Glutamatergic neuron (in vitro differentiated cells): ENCODE measurements around the gene LMTK3. TPM values are rescaled to one million over a fixed set of nuclear protein-coding genes. Genes with fewer than 3 reads are reported as not detected.
"Not testable (repeated sequence)": the region's sequence is repeated elsewhere in the genome, so short reads cannot be mapped to it uniquely, and the experiment has no call there.

Experiments used
- DNase-seq: peaks from one replicate; pipeline ENCODE4 v3.0.0; 2022
- H3K27ac Mint-ChIP-seq: one replicate; pipeline ENCODE4 v1.8.0; 2020; ENCODE audit warnings: mild to moderate bottlenecking, mixed read lengths, inconsistent platforms; ENCODE audit not compliant: unreplicated experiment
- H3K27me3 Mint-ChIP-seq: one replicate; pipeline ENCODE4 v1.8.0; 2020; ENCODE audit warnings: mild to moderate bottlenecking, moderate library complexity, mixed read lengths, inconsistent platforms; ENCODE audit not compliant: unreplicated experiment
- H3K36me3 Mint-ChIP-seq: one replicate; pipeline ENCODE4 v1.8.0; 2020; ENCODE audit warnings: mild to moderate bottlenecking, mixed read lengths, inconsistent platforms; ENCODE audit not compliant: unreplicated experiment
- H3K4me1 Mint-ChIP-seq: one replicate; pipeline ENCODE4 v1.8.0; 2020; ENCODE audit warnings: mild to moderate bottlenecking, low read depth, mixed read lengths, inconsistent platforms; ENCODE audit not compliant: unreplicated experiment
- H3K4me3 Mint-ChIP-seq: one replicate; pipeline ENCODE4 v1.8.0; 2020; ENCODE audit warnings: mild to moderate bottlenecking, mixed read lengths, inconsistent platforms; ENCODE audit not compliant: unreplicated experiment
- H3K9me3 Mint-ChIP-seq: one replicate; pipeline ENCODE4 v1.8.0; 2020; ENCODE audit warnings: mild to moderate bottlenecking, moderate library complexity, mixed read lengths, inconsistent platforms; ENCODE audit not compliant: unreplicated experiment
- total RNA-seq: library from RNA; stranded (reverse); fragmentation: NEBNext Ultra II Directional; extraction: Animal tissue kit (Norgen Biotek cat#: 25700); gene quantifications from one replicate; pipeline ENCODE4 v1.2.1, GENCODE V29; 2021; ENCODE audit not compliant: unreplicated experiment
- TF ChIP-seq, protein P1 (sequence below): fragments of 200-600 bp; sonication (generic); IDR thresholded peaks from one replicate; pipeline ENCODE4 v1.5.0; 2021; ENCODE audit not compliant: partially characterized antibody, unreplicated experiment

LMTK3 gene
- total RNA-seq, 1 donor from 2014 or later = 36.3 TPM

DNA sequence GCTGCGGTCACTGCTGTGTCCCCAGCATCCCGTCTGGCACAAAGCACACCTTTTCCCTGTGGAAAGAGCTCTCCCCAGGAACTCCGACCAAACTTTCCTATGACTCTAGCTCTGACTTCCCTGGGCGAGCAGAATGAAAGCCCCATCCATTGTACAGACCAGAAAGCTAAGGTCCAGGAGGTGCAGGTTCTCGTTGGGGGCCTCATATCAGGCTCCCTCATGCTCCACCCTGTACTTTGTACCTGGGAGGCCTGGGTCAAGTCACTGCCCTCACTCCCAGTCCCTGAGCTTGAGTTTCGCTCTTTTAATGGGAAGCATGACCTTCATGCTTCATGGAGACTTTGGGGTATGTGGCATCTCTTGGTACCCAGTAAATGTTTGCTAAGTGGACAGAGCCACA is 24.1 kb downstream of the LMTK3 start:
- Mint-ChIP-seq H3K27me3 (peaks cover 25% of the 10 kb centered on the region), H3K4me1 (peaks cover 22% of the 10 kb centered on the region), H3K36me3 (peaks cover 6% of the 10 kb centered on the region), H3K27ac (no peak overlapping the region), H3K9me3 (peaks cover 17% of the 10 kb centered on the region), H3K4me3 (no peak overlapping the region)
- TF ChIP-seq, protein P1, sequence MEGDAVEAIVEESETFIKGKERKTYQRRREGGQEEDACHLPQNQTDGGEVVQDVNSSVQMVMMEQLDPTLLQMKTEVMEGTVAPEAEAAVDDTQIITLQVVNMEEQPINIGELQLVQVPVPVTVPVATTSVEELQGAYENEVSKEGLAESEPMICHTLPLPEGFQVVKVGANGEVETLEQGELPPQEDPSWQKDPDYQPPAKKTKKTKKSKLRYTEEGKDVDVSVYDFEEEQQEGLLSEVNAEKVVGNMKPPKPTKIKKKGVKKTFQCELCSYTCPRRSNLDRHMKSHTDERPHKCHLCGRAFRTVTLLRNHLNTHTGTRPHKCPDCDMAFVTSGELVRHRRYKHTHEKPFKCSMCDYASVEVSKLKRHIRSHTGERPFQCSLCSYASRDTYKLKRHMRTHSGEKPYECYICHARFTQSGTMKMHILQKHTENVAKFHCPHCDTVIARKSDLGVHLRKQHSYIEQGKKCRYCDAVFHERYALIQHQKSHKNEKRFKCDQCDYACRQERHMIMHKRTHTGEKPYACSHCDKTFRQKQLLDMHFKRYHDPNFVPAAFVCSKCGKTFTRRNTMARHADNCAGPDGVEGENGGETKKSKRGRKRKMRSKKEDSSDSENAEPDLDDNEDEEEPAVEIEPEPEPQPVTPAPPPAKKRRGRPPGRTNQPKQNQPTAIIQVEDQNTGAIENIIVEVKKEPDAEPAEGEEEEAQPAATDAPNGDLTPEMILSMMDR = no peak
- DNase-seq = no peak

DNA sequence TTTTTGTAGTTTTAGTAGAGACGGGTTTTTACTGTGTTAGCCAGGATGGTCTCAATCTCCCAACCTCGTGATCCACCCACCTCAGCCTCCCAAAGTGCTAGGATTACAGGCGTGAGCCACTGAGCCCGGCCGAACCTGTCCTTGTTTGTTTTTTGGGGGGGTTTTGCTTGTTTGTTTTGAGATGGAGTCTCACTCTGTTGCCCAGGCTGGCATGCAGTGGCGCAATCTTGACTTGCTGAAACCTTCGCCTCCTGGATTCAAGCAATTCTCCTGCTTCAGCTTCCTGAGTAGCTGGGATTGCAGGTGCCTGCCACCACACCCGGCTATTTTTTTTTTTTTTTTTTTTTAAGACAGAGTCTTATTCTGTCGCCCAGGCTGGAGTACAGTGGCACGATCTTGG is 24.9 kb downstream of the LMTK3 start:
- Mint-ChIP-seq H3K27me3 (peaks cover 21% of the 10 kb centered on the region), H3K9me3 (peaks cover 23% of the 10 kb centered on the region), H3K4me3 (peak overlapping the region; percentile 0), H3K27ac (peak overlapping the region; percentile 2), H3K4me1 (peaks cover 25% of the 10 kb centered on the region)
- not testable (repeated sequence) for H3K36me3 Mint-ChIP-seq, DNase-seq

DNA sequence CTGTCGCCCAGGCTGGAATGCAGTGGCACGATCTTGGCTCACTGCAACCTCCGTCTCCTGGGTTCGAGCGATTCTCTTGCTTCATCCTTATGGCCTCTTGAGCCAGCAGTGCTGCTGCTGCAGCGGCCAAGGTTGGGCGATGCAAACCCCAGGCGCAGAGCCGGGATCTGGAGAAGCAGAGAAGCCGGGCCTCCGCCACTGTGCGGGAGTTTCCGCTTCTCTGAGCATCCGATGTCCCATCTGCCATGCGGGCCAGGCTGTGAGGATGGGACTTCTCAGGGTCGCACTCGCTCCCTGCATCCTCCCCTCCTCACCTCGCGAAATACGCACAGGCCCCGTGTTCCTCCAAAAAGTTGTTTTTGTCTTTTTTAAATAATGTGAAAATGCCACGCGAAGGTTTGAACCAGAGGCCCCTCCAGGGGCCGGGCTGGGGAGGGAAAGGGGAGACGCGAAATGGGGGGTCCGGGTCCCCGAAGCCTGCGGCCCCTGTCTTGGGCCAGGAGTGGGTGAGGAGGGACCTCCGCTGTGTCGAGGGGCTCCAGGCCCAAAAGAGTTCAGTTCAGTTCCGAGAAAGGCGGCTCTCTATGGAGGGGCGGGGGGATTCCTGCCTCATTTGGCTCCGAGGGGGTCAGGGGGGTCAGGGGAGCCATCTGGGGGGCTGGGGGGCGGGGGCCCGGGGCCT is 26.6 kb downstream of the LMTK3 start:
- H3K27me3 Mint-ChIP-seq = peaks cover 24% of the 10 kb centered on the region
- H3K4me1 Mint-ChIP-seq = peaks cover 23% of the 10 kb centered on the region
- peak overlapping the region; percentile 62 for H3K27ac Mint-ChIP-seq
- TF ChIP-seq, protein P1 = no peak
- H3K36me3 Mint-ChIP-seq = peaks cover 6% of the 10 kb centered on the region
- no peak overlapping the region for H3K4me3 Mint-ChIP-seq
- peak; percentile 68 for DNase-seq
- peaks cover 30% of the 10 kb centered on the region for H3K9me3 Mint-ChIP-seq

DNA sequence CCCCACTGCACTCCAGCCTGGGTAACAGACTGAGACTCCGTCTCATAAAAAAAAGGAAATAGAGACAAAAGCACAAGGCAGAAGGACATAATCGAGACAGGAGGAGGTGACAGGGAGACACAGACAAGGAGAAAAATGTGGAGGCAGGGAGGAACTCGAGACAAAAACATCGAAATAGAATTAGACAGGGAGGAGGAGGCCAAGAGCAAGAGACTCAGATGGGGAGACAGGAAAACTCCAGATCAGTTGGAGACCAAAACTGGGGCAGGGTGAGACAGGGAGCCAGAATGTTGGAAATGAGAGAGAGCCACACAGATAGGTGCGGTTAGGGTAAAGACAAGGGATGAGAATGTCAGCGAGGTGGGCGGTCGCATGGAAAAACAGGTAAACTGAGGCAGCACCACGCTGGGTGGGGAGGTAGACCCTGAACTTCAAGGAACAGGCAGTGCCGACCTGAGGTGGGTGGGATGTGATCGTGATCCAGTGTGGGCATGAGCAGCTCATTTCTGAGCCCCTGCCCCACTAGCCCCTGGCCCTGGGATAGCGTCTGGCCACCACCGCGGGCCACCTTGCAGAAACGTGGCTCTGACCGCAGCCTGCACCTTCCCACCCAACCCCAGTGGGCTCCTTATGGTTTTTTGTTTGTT is 27.3 kb downstream of the LMTK3 start:
- Mint-ChIP-seq H3K27ac (peak overlapping the region; percentile 81), H3K36me3 (peaks cover 9% of the 10 kb centered on the region)
- TF ChIP-seq, protein P1 = no peak

DNA sequence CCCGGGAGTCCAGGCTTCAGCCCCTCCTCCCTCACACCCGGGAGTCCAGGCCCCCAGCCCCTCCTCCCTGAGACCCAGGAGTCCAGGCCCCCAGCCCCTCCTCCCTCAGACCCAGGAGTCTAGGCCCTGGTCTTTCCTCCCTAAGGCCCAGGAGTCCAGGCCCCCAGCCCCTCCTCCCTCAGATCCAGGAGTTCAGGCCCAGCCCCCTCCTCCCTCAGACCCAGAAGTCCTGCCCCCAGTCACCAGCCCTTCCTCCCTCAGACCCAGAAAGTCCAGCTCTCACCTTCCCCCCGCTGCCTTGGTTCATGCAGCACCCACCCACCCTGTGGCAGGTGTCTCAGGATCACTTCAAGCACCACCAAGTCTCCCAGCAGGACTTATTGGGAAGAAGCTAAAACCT is 28.3 kb downstream of the LMTK3 start:
- peaks cover 34% of the 10 kb centered on the region for H3K9me3 Mint-ChIP-seq
- H3K27me3 Mint-ChIP-seq = peaks cover 29% of the 10 kb centered on the region
- no peak overlapping the region for H3K4me3 Mint-ChIP-seq
- H3K4me1 Mint-ChIP-seq = peaks cover 29% of the 10 kb centered on the region
- no peak overlapping the region for H3K27ac Mint-ChIP-seq
- TF ChIP-seq, protein P1 = no peak
- no peak for DNase-seq
- peaks cover 11% of the 10 kb centered on the region for H3K36me3 Mint-ChIP-seq

More for the DNA sequence above, 27.3 kb downstream of the LMTK3 start:
- Mint-ChIP-seq H3K9me3 (peaks cover 35% of the 10 kb centered on the region), H3K4me1 (peaks cover 26% of the 10 kb centered on the region), H3K27me3 (peaks cover 28% of the 10 kb centered on the region), H3K4me3 (peak overlapping the region; percentile 51)
- DNase-seq = no peak
